ENCODE measurements around the gene SYNGAP1. TPM values are rescaled to one million over a fixed set of nuclear protein-coding genes. Genes with fewer than 3 reads are reported as not detected.
A peak's percentile ranks its signal among the peaks of the same experiment; 100 is the strongest.

The SYNGAP1 gene
- polyA plus RNA-seq, 1 of the 3 experiments (the other 2 are of a cell fraction) = 8.8 TPM

GRCh38 chr6:33440649-33441309, 20.9 kb downstream of the SYNGAP1 start:
- Histone ChIP-seq H3F3A (replicated peaks; ENCODE audit: insufficient read depth) (no peaks in the 10 kb centered on the region), H3K4me1 (ENCODE audit: control insufficient read depth in 1 of 2, insufficient read depth in 2 of 2, low read depth in 1 of 2, low read length in 1 of 2) (no peaks in the 10 kb centered on the region), H3K36me3 (replicated peaks in 1 of 2; ENCODE audit: control insufficient read depth in 1 of 2, insufficient read depth in 2 of 2, low read length in 1 of 2) (peaks cover 22 to 36% of the 10 kb centered on the region in 2 experiments), H3K9me3 (no peaks in the 10 kb centered on the region), H3K27me3 (ENCODE audit: insufficient read depth) (no peaks in the 10 kb centered on the region), H3K9me2 (no peaks in the 10 kb centered on the region), H3K4me2 (no peak overlapping the region), H3K9ac (no peak overlapping the region), H3K79me2 (ENCODE audit: insufficient read depth) (no peaks in the 10 kb centered on the region), H4K20me1 (ENCODE audit: insufficient read depth) (no peaks in the 10 kb centered on the region), H2AFZ (ENCODE audit: low read depth) (no peak overlapping the region), H3K27ac (ENCODE audit: low read depth in 2 of 2, low read length in 1 of 2) (no peak overlapping the region), H3K4me3 (ENCODE audit: low read depth in 2 of 2, low read length in 1 of 2) (no peak overlapping the region)
- WGBS (ENCODE audit: low lambda C conversion rate) = 89% methylated on average over 17 of the region's 19 CpGs
- DNase-seq = peak; percentile 12
- no peak for TF ChIP-seq RCOR1 (IDR thresholded peaks at IDR 0.05; ENCODE audit: low read length)
- TF ChIP-seq, protein P1, sequence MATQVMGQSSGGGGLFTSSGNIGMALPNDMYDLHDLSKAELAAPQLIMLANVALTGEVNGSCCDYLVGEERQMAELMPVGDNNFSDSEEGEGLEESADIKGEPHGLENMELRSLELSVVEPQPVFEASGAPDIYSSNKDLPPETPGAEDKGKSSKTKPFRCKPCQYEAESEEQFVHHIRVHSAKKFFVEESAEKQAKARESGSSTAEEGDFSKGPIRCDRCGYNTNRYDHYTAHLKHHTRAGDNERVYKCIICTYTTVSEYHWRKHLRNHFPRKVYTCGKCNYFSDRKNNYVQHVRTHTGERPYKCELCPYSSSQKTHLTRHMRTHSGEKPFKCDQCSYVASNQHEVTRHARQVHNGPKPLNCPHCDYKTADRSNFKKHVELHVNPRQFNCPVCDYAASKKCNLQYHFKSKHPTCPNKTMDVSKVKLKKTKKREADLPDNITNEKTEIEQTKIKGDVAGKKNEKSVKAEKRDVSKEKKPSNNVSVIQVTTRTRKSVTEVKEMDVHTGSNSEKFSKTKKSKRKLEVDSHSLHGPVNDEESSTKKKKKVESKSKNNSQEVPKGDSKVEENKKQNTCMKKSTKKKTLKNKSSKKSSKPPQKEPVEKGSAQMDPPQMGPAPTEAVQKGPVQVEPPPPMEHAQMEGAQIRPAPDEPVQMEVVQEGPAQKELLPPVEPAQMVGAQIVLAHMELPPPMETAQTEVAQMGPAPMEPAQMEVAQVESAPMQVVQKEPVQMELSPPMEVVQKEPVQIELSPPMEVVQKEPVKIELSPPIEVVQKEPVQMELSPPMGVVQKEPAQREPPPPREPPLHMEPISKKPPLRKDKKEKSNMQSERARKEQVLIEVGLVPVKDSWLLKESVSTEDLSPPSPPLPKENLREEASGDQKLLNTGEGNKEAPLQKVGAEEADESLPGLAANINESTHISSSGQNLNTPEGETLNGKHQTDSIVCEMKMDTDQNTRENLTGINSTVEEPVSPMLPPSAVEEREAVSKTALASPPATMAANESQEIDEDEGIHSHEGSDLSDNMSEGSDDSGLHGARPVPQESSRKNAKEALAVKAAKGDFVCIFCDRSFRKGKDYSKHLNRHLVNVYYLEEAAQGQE (IDR thresholded peaks at IDR 0.05; ENCODE audit: low read depth, low read length) = no peak
- TF ChIP-seq MEF2A (IDR thresholded peaks at IDR 0.05; ENCODE audit: borderline replicate concordance, low read depth) = no peak
- TF ChIP-seq CHD2 (IDR thresholded peaks at IDR 0.05; ENCODE audit: low read length, partially characterized antibody) = no peak
- no peak for TF ChIP-seq TAF1 (IDR thresholded peaks at IDR 0.05; ENCODE audit: borderline replicate concordance, low read depth, low read length)
- no peak for TF ChIP-seq IRF3 (IDR thresholded peaks at IDR 0.05; ENCODE audit: low read depth, low read length)
- TF ChIP-seq FOSL2 (IDR thresholded peaks at IDR 0.05; ENCODE audit: borderline replicate concordance, low read depth) = no peak
- TF ChIP-seq MXI1 (IDR thresholded peaks at IDR 0.05; ENCODE audit: low read depth, low read length) = no peak
- POLR2A ChIA-PET = interaction anchor here (2.2 kb wide), 1 partner anchor 10 kb away, joined by 9 read pairs; no protein-coding TSS in a partner anchor
- CTCF ChIA-PET = interaction anchor here (1.4 to 3.3 kb wide), 3 partner anchors 10 to 15 kb away, joined by 4 to 16 read pairs (median 4); partner anchors contain the start of gene ZBTB9

DNA sequence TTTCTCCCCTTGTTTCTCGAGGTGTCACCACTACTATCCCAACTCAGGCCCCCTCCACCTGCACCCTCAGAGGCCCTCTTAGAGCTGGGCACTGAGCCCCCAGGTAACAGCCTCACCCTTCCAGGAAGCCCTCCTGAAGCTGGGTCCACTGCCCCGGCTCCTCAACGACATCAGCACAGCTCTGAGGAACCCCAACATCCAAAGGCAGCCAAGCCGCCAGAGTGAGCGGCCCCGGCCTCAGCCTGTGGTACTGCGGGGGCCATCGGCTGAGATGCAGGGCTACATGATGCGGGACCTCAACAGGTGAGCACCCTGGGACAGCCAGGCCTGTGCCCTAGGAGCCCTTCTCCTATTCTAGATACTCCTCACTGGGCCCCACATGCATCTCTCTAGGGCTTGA, 21.6 kb downstream of the SYNGAP1 start:
- WGBS (ENCODE audit: low lambda C conversion rate) = 93% methylated on average over 5 of the region's 9 CpGs

More for the DNA sequence above, 21.6 kb downstream of the SYNGAP1 start:
- H4K20me1 ChIP-seq (ENCODE audit: insufficient read depth) = no peaks in the 10 kb centered on the region
- H3K9me3 ChIP-seq = no peaks in the 10 kb centered on the region
- H3F3A ChIP-seq (replicated peaks; ENCODE audit: insufficient read depth) = no peaks in the 10 kb centered on the region
- H2AFZ ChIP-seq (ENCODE audit: low read depth) = no peak overlapping the region
- POLR2A ChIA-PET = interaction anchor here (2.2 kb wide), 1 partner anchor 9 kb away, joined by 9 read pairs; no protein-coding TSS in a partner anchor
- no peak overlapping the region for H3K4me3 ChIP-seq (ENCODE audit: low read depth in 2 of 2, low read length in 1 of 2)
- no peak overlapping the region for H3K9ac ChIP-seq
- H3K4me1 ChIP-seq (ENCODE audit: control insufficient read depth in 1 of 2, insufficient read depth in 2 of 2, low read depth in 1 of 2, low read length in 1 of 2) = no peaks in the 10 kb centered on the region
- H3K36me3 ChIP-seq (replicated peaks in 1 of 2; ENCODE audit: control insufficient read depth in 1 of 2, insufficient read depth in 2 of 2, low read length in 1 of 2) = peaks cover 22 to 38% of the 10 kb centered on the region in 2 experiments
- DNase-seq = peak; percentile 9
- H3K9me2 ChIP-seq = no peaks in the 10 kb centered on the region
- H3K27ac ChIP-seq (ENCODE audit: low read depth in 2 of 2, low read length in 1 of 2) = no peak overlapping the region
- no peaks in the 10 kb centered on the region for H3K27me3 ChIP-seq (ENCODE audit: insufficient read depth)
- CTCF ChIA-PET = interaction anchor here (1.4 to 3.3 kb wide), 2 partner anchors 13 to 16 kb away, joined by 4 to 16 read pairs; partner anchors contain the start of gene ZBTB9
- H3K79me2 ChIP-seq (ENCODE audit: insufficient read depth) = no peaks in the 10 kb centered on the region
- TF ChIP-seq JUND (IDR thresholded peaks at IDR 0.05) (no peak), SIN3A (IDR thresholded peaks at IDR 0.05; ENCODE audit: borderline replicate concordance, low read depth, low read length) (no peak)
- no peak overlapping the region for H3K4me2 ChIP-seq

All from SK-N-SH (cell line).